GM12878 (cell line): ENCODE data around the gene ARHGEF38. TPM values are rescaled to one million over a fixed set of nuclear protein-coding genes. Genes with fewer than 3 reads are reported as not detected.

ENCODE experiments used
- BACH1 ChIP-seq: fragments of 450-650 bp; IDR thresholded peaks from 2 replicates; pipeline ENCODE4 v1.6.1; 2017; ENCODE audit warnings: mild to moderate bottlenecking, borderline replicate concordance
- BCL11A ChIP-seq: IDR thresholded peaks from 2 replicates; pipeline ENCODE4 v1.6.1; 2011; ENCODE audit warnings: low read depth, low read length
- CBX5 ChIP-seq: sonication (generic); IDR thresholded peaks from 2 replicates; pipeline ENCODE4 v1.6.1; 2016; ENCODE audit warnings: low read depth, moderate library complexity, mild to moderate bottlenecking, inconsistent platforms
- CREM ChIP-seq: IDR thresholded peaks from 2 replicates; pipeline ENCODE4 v1.6.1; 2014; ENCODE audit warnings: antibody characterized with exemption, low read depth
- DPF2 ChIP-seq: fragments of 450-650 bp; IDR thresholded peaks from 2 replicates; pipeline ENCODE4 v1.6.1; 2017; ENCODE audit warnings: mild to moderate bottlenecking
- EED ChIP-seq: sonication (generic); IDR thresholded peaks from 2 replicates; pipeline ENCODE4 v1.6.1; 2016; ENCODE audit warnings: antibody characterized with exemption, low read depth
- FOXM1 ChIP-seq: IDR thresholded peaks from 2 replicates; pipeline ENCODE4 v1.6.1; 2012; ENCODE audit warnings: low read depth, mild to moderate bottlenecking, inconsistent platforms, low read length, moderate library complexity
- GATAD2B ChIP-seq: fragments of 450-650 bp; conservative IDR thresholded peaks from 2 replicates; pipeline ENCODE4 v1.6.1; 2017; ENCODE audit warnings: low read depth, mild to moderate bottlenecking, moderate library complexity
- IKZF1 ChIP-seq: fragments of 450-650 bp; conservative IDR thresholded peaks from 2 replicates; pipeline ENCODE4 v1.6.1; 2017; ENCODE audit warnings: antibody characterized with exemption, mild to moderate bottlenecking
- IKZF2 ChIP-seq, 2 experiments: fragments of 450-650 bp; IDR thresholded peaks; 2 replicates each; pipeline ENCODE4 v1.6.1; 2017; ENCODE audit warnings: mild to moderate bottlenecking in 2 of 2, moderate library complexity in 2 of 2
- IRF4 ChIP-seq: IDR thresholded peaks from 2 replicates; pipeline ENCODE4 v1.6.1; 2011; ENCODE audit warnings: low read depth, low read length
- MEF2B ChIP-seq: fragments of 450-650 bp; IDR thresholded peaks from 2 replicates; pipeline ENCODE4 v1.6.1; 2018; ENCODE audit warnings: mild to moderate bottlenecking, moderate library complexity; ENCODE audit not compliant: partially characterized antibody, poor library complexity, severe bottlenecking
- MTA2 ChIP-seq: fragments of 450-650 bp; IDR thresholded peaks from 2 replicates; pipeline ENCODE4 v1.6.1; 2016; ENCODE audit warnings: low read depth, mild to moderate bottlenecking, moderate library complexity
- NFIC ChIP-seq: IDR thresholded peaks from 2 replicates; pipeline ENCODE4 v1.6.1; 2012; ENCODE audit warnings: low read depth, mild to moderate bottlenecking, inconsistent platforms, low read length, moderate library complexity
- PAX5 ChIP-seq: IDR thresholded peaks from 2 replicates; pipeline ENCODE4 v1.6.1; 2011; ENCODE audit warnings: low read depth, low read length, borderline replicate concordance
- POLR2AphosphoS2 ChIP-seq: IDR thresholded peaks from 2 replicates; pipeline ENCODE4 v1.6.1; 2011; ENCODE audit warnings: low read depth, mild to moderate bottlenecking, low read length, improper control_type of control experiment, moderate library complexity
- SPI1 ChIP-seq: IDR thresholded peaks from 2 replicates; pipeline ENCODE4 v1.6.1; 2011; ENCODE audit warnings: low read depth, mild to moderate bottlenecking, low read length, moderate library complexity, borderline replicate concordance; ENCODE audit not compliant: insufficient read depth
- SRF ChIP-seq, 2 experiments: IDR thresholded peaks; 2 replicates each; pipeline ENCODE4 v1.6.1; 2011; ENCODE audit warnings: low read depth in 2 of 2, low read length in 2 of 2, mild to moderate bottlenecking in 1 of 2, moderate library complexity in 1 of 2
- STAT1 ChIP-seq: fragments of 450-650 bp; conservative IDR thresholded peaks from 2 replicates; pipeline ENCODE4 v1.6.1; 2014; ENCODE audit warnings: antibody characterized with exemption, mild to moderate bottlenecking
- ZBED1 ChIP-seq: IDR thresholded peaks from 2 replicates; pipeline ENCODE4 v1.6.1; 2016; ENCODE audit warnings: borderline replicate concordance
- polyA plus RNA-seq, 11 experiments: library from polyadenylated mRNA; depleted of rRNA in 4 of 11; unstranded in 6 of 11; stranded (reverse) in 5 of 11; fragments of >200 nt; fragmentation: Nextera tagmentation in 4 of 11; fragmentation: Illumina TruSeq in 1 of 11; extraction: Ambion mirVana in 4 of 11; extraction: Trizol in 1 of 11; gene quantifications; 1 replicate in 1 of 11; 2 replicates in 10 of 11; pipeline versions ENCODE4 v1.2.1 to v1.2.3, GENCODE V29; 2011 to 2016; ENCODE audit warnings: inconsistent platforms in 2 of 11, missing spikeins in 2 of 11, low read depth in 1 of 11
- total RNA-seq, 4 experiments: library from RNA; depleted of rRNA in 3 of 4; stranded (reverse); fragments of >200 nt in 3 of 4; fragmentation: Illumina TruSeq in 1 of 4; extraction: Trizol in 1 of 4; gene quantifications; 2 replicates each; pipeline versions ENCODE4 v1.2.1 to v1.2.3, GENCODE V29; 2013 to 2021
- TF ChIP-seq, protein P1 (sequence below): IDR thresholded peaks from 2 replicates; pipeline ENCODE4 v1.6.1; 2011; ENCODE audit warnings: borderline replicate concordance, low read depth, mild to moderate bottlenecking, moderate library complexity, low read length; ENCODE audit not compliant: insufficient read depth, poor library complexity, severe bottlenecking
- TF ChIP-seq, protein P2 (sequence below): fragments of 450-650 bp; IDR thresholded peaks from 2 replicates; pipeline ENCODE4 v1.6.1; 2018; ENCODE audit warnings: mild to moderate bottlenecking, low read depth, moderate library complexity; ENCODE audit not compliant: partially characterized antibody
- TF ChIP-seq, protein P3 (sequence below): IDR thresholded peaks from 2 replicates; pipeline ENCODE4 v1.6.1; 2012; ENCODE audit warnings: low read length, inconsistent platforms
- TF ChIP-seq, protein P4 (sequence below): IDR thresholded peaks from 2 replicates; pipeline ENCODE4 v1.6.1; 2011; ENCODE audit warnings: mild to moderate bottlenecking, low read depth, low read length, moderate library complexity; ENCODE audit not compliant: insufficient replicate concordance

ARHGEF38 gene
- total and polyA plus RNA-seq, 10 of the 15 experiments (the other 5 are each of a cell fraction or from before 2014, with no cell fraction given) = 0.01 to 1.1 (median 0.09) TPM; not detected in 2

DNA sequence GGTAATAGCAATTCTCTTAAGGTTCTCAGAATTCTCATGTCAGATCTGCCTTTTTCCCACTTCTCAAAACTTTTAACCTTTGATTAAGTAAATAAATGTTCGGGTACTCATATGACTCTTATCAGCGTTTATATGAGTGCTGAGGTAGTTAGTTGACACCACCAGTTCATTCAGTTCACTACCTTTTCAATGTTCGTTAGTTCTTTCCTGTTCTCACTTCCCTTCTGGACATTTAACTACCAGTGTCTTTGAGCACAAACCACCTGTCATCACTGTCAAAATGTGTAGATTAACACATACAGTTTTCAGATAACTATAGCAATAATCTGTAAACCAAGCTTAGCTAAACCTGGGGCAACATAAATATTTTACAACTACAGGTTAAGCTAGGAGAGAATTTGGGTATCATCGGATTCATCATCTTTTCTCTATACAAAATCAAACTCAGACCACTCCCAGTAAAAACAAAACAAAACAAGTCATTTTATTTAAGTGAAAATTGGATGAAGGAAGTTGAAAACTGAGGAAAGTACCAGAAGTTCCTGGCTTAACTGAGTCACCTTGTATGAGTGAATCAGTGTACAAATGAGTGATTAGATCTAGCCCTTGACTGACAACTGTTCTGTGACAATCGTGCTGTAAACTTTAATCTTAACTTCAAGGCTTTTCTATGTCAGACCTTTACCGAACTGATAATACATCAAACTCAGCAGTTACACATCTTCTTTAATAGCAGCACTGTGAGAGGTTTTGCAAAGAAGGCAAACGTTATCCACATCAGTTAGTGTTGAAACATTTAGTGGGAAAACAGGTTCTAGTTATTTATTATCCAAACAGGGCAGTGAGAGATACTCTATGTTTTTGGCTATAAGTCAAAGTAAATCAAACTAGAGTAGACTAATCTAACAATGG lies 41.9 kb downstream of the ARHGEF38 start (continued):
- TF ChIP-seq GATAD2B = 0 out of 2 replicates have a peak, but pooled peaks have one; percentile 29
- peak; percentile 92 for TF ChIP-seq FOXM1
- TF ChIP-seq PAX5 = peak; percentile 33; the same call in 1 of the 2 replicates
- TF ChIP-seq, protein P1, sequence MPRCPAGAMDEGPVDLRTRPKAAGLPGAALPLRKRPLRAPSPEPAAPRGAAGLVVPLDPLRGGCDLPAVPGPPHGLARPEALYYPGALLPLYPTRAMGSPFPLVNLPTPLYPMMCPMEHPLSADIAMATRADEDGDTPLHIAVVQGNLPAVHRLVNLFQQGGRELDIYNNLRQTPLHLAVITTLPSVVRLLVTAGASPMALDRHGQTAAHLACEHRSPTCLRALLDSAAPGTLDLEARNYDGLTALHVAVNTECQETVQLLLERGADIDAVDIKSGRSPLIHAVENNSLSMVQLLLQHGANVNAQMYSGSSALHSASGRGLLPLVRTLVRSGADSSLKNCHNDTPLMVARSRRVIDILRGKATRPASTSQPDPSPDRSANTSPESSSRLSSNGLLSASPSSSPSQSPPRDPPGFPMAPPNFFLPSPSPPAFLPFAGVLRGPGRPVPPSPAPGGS = peak; percentile 53
- peak; percentile 69; the same call in 1 of the 2 replicates for TF ChIP-seq CREM
- TF ChIP-seq EED = peak; percentile 39; the same call in 1 of the 2 replicates
- TF ChIP-seq CBX5 = peak; percentile 52; the same call in 1 of the 2 replicates
- TF ChIP-seq ZBED1 = peak; percentile 50; the same call in 1 of the 2 replicates
- peak; percentile 49 for TF ChIP-seq MEF2B
- TF ChIP-seq SRF (IDR thresholded peaks at IDR 0.05; ENCODE audit: low read depth in 2 of 2, low read length in 2 of 2) = no peak
- no peak for TF ChIP-seq POLR2AphosphoS2
- TF ChIP-seq BCL11A = peak; percentile 87
- TF ChIP-seq, protein P2, sequence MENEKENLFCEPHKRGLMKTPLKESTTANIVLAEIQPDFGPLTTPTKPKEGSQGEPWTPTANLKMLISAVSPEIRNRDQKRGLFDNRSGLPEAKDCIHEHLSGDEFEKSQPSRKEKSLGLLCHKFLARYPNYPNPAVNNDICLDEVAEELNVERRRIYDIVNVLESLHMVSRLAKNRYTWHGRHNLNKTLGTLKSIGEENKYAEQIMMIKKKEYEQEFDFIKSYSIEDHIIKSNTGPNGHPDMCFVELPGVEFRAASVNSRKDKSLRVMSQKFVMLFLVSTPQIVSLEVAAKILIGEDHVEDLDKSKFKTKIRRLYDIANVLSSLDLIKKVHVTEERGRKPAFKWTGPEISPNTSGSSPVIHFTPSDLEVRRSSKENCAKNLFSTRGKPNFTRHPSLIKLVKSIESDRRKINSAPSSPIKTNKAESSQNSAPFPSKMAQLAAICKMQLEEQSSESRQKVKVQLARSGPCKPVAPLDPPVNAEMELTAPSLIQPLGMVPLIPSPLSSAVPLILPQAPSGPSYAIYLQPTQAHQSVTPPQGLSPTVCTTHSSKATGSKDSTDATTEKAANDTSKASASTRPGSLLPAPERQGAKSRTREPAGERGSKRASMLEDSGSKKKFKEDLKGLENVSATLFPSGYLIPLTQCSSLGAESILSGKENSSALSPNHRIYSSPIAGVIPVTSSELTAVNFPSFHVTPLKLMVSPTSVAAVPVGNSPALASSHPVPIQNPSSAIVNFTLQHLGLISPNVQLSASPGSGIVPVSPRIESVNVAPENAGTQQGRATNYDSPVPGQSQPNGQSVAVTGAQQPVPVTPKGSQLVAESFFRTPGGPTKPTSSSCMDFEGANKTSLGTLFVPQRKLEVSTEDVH = no peak
- peak; percentile 95 for TF ChIP-seq DPF2
- TF ChIP-seq MTA2 = peak; percentile 97
- peak; percentile 75 for TF ChIP-seq IKZF1
- TF ChIP-seq IKZF2 (IDR thresholded peaks at IDR 0.05) = peak; percentile 65; a peak in 3 of 4 replicates
- TF ChIP-seq STAT1 = no peak
- peak; percentile 96 for TF ChIP-seq NFIC
- TF ChIP-seq, protein P3, sequence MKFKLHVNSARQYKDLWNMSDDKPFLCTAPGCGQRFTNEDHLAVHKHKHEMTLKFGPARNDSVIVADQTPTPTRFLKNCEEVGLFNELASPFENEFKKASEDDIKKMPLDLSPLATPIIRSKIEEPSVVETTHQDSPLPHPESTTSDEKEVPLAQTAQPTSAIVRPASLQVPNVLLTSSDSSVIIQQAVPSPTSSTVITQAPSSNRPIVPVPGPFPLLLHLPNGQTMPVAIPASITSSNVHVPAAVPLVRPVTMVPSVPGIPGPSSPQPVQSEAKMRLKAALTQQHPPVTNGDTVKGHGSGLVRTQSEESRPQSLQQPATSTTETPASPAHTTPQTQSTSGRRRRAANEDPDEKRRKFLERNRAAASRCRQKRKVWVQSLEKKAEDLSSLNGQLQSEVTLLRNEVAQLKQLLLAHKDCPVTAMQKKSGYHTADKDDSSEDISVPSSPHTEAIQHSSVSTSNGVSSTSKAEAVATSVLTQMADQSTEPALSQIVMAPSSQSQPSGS = peak; percentile 80
- peak; percentile 82 for TF ChIP-seq IRF4
- no peak for TF ChIP-seq BACH1
- TF ChIP-seq, protein P4, sequence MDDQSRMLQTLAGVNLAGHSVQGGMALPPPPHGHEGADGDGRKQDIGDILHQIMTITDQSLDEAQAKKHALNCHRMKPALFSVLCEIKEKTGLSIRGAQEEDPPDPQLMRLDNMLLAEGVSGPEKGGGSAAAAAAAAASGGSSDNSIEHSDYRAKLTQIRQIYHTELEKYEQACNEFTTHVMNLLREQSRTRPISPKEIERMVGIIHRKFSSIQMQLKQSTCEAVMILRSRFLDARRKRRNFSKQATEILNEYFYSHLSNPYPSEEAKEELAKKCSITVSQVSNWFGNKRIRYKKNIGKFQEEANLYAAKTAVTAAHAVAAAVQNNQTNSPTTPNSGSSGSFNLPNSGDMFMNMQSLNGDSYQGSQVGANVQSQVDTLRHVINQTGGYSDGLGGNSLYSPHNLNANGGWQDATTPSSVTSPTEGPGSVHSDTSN = peak; percentile 63
- peak; percentile 95 for TF ChIP-seq SPI1
